ENCODE measurements around the gene SLC44A3. TPM values are rescaled to one million over a fixed set of nuclear protein-coding genes. Genes with fewer than 3 reads are reported as not detected.

Gene SLC44A3
- total RNA-seq, 1 donor from 2014 or later: not detected

DNA sequence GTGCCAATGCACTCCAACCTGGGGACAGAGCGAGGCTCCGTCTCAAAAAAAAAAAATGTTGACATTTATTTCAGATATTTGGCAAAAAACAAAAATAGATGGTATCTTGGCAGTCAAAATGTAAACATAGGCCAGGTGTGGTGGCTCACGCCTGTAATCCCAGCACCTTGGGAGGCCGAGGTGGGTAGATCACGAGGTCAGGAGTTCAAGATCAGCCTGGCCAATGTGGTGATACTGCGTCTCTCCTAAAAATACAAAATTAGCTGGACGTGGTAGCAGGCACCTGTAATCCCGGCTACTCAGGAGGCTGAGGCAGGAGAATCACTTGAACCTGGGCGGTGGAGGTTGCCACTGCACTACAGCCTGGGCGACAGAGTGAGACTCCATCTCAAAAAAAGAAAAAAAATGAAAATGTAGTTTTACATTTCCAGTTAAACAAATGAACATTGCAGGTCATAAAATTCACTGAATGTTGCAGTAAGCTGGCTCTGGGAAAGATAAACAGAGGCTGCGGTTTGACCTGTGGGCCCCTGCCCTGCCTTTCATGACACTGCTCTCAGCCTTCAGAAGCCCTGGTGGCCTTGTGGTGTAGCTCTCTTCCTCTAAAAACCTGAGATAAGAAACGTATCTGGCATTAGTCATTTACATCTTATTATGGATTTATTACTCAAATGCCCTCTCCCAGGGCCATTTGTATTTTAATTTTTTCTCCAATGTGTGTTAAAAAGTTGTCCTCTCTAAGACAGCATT, 12.2 kb upstream of the SLC44A3 start:
- TF ChIP-seq CTCF (IDR thresholded peaks at IDR 0.05): no peak
- intact Hi-C loops (cut with micrococcal nuclease): loop anchor here (10.0 kb wide), 1 partner anchor 1503 kb away; no protein-coding TSS in a partner anchor
- Mint-ChIP-seq H3K4me3 (no peak overlapping the region), H3K9me3 (peaks cover 5% of the 10 kb centered on the region), H3K27me3 (peaks cover 8% of the 10 kb centered on the region), H3K36me3 (ENCODE audit: low read depth) (no peaks in the 10 kb centered on the region), H3K27ac (no peak overlapping the region), H3K4me1 (peaks cover 1% of the 10 kb centered on the region)
- DNase-seq: no peak
- ChIA-PET CTCF (interaction anchor here (1.3 to 6.6 kb wide), 3 partner anchors 288 to 327 kb away, joined by 3 to 143 read pairs (median 39); no protein-coding TSS in a partner anchor), POLR2A (no interaction called here)
- ATAC-seq (ENCODE audit: low read depth): no peak

DNA sequence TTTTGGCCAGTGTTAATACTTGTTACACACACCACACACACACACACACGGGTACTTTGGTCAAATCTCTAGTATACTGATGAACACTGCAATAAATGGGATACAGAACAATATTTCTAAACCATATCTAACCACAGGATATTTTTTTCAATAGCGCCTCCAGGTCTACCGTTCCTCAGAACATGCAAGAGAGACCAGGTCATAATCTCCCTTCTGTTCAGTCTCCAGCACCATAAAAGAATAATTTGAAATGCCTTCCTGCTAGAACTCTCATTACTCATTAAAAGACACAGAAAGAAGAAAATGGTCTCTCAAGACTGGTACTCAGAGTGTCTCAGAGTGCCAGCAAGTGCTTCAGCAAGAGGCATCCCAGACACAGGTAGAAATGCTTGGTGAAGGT, 11.5 kb upstream of the SLC44A3 start:
- POLR2A ChIA-PET: no interaction called here
- TF ChIP-seq CTCF (IDR thresholded peaks at IDR 0.05): no peak
- peaks cover 10% of the 10 kb centered on the region for H3K27me3 Mint-ChIP-seq
- CTCF ChIA-PET: no interaction called here
- no peaks in the 10 kb centered on the region for H3K36me3 Mint-ChIP-seq (ENCODE audit: low read depth)
- H3K4me3 Mint-ChIP-seq: no peak overlapping the region
- no peak for DNase-seq
- intact Hi-C loops (cut with micrococcal nuclease): loop anchor here (10.0 kb wide), 1 partner anchor 1504 kb away; no protein-coding TSS in a partner anchor
- H3K4me1 Mint-ChIP-seq: peaks cover 1% of the 10 kb centered on the region
- H3K9me3 Mint-ChIP-seq: peaks cover 9% of the 10 kb centered on the region
- no peak for ATAC-seq (ENCODE audit: low read depth)
- H3K27ac Mint-ChIP-seq: no peak overlapping the region

DNA sequence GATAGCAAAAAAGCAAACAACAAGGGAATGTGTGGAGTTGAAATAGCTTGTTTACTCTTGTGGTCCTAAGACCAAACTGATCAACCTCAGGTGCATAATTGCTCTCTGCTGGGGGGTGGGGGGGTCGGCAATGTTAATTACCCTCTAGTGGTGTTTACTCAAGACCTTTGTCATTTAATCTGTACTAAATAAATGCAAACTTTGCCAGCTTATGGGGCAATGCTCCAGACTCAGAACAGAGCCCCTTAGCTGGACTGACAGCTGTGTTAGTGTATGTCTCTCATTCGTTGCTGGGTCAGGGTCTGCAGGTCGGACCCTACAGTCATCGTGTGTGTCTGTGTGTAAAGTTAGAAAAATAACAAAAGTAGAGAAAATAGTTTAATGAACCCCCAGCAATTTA, 7.2 kb upstream of the SLC44A3 start:
- no peak for DNase-seq
- POLR2A ChIA-PET: no interaction called here
- Mint-ChIP-seq H3K27me3 (peaks cover 21% of the 10 kb centered on the region), H3K4me1 (no peaks in the 10 kb centered on the region), H3K36me3 (ENCODE audit: low read depth) (no peaks in the 10 kb centered on the region), H3K27ac (no peak overlapping the region), H3K4me3 (no peak overlapping the region), H3K9me3 (peaks cover 13% of the 10 kb centered on the region)
- TF ChIP-seq CTCF (IDR thresholded peaks at IDR 0.05): no peak
- CTCF ChIA-PET: interaction anchor here (1.2 kb wide), 1 partner anchor 332 kb away, joined by 3 read pairs; no protein-coding TSS in a partner anchor
- ATAC-seq (ENCODE audit: low read depth): no peak
- intact Hi-C loops (cut with micrococcal nuclease): no loop called here

DNA sequence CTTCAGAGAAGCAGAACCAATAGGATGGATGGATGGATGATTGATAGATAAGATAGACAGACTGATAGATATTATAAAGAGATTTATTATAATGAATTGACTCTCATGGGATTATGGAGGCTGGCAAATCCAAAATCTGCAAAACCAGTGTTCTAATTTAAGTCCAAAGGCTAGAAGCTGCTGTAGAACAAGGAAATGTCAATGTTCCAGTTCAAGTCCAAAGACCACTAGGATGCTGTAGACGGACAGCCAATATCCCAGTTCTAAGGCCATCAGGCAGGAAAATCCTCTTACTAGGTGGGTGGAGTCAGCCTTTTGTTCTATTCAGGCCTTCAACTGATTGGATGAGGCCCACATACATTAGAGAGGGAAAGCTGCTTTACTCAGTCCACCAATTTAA, 4.1 kb upstream of the SLC44A3 start:
- CTCF ChIA-PET: no interaction called here
- Mint-ChIP-seq H3K4me1 (peaks cover 7% of the 10 kb centered on the region), H3K27ac (no peak overlapping the region), H3K36me3 (ENCODE audit: low read depth) (no peaks in the 10 kb centered on the region), H3K4me3 (no peak overlapping the region), H3K27me3 (peaks cover 38% of the 10 kb centered on the region), H3K9me3 (peaks cover 13% of the 10 kb centered on the region)
- intact Hi-C loops (cut with micrococcal nuclease): no loop called here
- no peak for ATAC-seq (ENCODE audit: low read depth)
- no peak for TF ChIP-seq CTCF (IDR thresholded peaks at IDR 0.05)
- POLR2A ChIA-PET: no interaction called here
- no peak for DNase-seq

DNA sequence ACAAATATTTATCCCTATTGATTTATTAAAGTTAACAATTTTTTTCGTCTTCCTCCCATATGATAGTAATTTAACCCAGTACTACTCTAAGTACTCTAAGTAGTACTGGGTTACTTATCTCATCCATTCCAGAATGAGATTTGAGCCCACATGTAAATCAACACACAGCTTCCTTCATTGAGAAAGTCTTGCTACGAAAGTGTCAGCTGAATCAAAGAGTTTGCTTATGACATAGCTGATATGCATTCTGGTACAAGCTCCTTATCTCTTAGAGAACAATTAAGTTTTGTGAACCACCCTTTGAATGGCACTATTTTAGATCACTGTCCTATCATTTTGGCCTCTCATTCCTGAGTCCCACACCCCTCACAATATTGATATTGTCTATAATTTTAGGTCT, 2.4 kb upstream of the SLC44A3 start:
- no peak for ATAC-seq (ENCODE audit: low read depth)
- Mint-ChIP-seq H3K36me3 (ENCODE audit: low read depth) (no peaks in the 10 kb centered on the region), H3K4me3 (no peak overlapping the region), H3K4me1 (peaks cover 10% of the 10 kb centered on the region), H3K27me3 (peaks cover 44% of the 10 kb centered on the region), H3K9me3 (peaks cover 9% of the 10 kb centered on the region), H3K27ac (no peak overlapping the region)
- POLR2A ChIA-PET: no interaction called here
- CTCF ChIA-PET: no interaction called here
- TF ChIP-seq CTCF (IDR thresholded peaks at IDR 0.05): no peak
- no peak for DNase-seq
- intact Hi-C loops (cut with micrococcal nuclease): no loop called here
